Measurements from ENCODE around the gene FBN3.

The FBN3 gene

GRCh38 chr19:8069096-8069973, 80.1 kb downstream of the FBN3 start:
- no peak for TF ChIP-seq ZFX (IDR thresholded peaks at IDR 0.05; ENCODE audit: borderline replicate concordance)
- peak; percentile 78 for TF ChIP-seq CTCF (IDR thresholded peaks at IDR 0.05)
- no peak overlapping the region for H3K27ac ChIP-seq

GRCh38 chr19:8065875-8066261, 83.5 kb downstream of the FBN3 start:
- H3K27ac ChIP-seq = no peak overlapping the region
- no peak for TF ChIP-seq ZFX (IDR thresholded peaks at IDR 0.05; ENCODE audit: borderline replicate concordance)
- no peak for TF ChIP-seq CTCF (IDR thresholded peaks at IDR 0.05)

- TF ChIP-seq CTCF (IDR thresholded peaks at IDR 0.05) = no peak
- TF ChIP-seq ZFX (IDR thresholded peaks at IDR 0.05; ENCODE audit: borderline replicate concordance) = no peak
- H3K27ac ChIP-seq = no peak overlapping the region
Measured at GRCh38 chr19:8064911-8065874, 84.2 kb downstream of the FBN3 start.

DNA sequence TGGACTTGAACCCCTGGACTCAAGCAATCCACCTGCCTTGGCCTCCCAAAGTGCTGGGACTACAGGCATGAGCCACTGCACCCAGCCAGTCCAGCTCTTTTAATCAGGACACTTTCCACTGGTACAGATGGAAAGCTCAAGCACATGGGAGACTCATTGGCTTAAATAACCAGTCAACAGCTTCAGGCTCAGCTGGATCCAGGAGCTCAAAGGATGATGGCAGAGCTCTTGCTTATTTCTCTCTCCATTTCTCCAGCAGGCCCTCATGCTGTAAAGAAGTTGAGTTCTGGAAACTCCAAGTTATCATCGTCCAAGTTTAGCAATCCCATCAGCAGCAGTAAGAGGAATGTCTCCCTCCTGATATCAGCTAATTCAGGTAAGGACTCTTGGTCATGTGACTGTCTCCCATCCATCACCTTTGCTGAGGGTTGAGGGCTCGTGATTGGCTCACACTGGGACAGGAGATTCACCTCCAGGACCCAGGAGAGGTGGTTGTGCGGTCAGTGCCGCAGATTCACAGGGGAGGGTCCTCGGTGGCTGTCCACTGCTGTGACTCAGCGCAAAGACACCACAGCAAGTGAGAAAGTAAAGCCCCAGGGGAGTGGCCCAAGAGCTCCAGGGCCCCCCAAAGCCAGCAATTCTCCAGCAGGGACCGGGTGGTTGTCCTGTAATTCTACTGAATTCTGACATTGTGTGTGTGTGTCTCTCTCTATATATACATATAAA, 91.7 kb downstream of the FBN3 start:
- no peak for TF ChIP-seq ZFX (IDR thresholded peaks at IDR 0.05; ENCODE audit: borderline replicate concordance)
- no peak for TF ChIP-seq CTCF (IDR thresholded peaks at IDR 0.05)
- H3K27ac ChIP-seq = no peak overlapping the region

DNA sequence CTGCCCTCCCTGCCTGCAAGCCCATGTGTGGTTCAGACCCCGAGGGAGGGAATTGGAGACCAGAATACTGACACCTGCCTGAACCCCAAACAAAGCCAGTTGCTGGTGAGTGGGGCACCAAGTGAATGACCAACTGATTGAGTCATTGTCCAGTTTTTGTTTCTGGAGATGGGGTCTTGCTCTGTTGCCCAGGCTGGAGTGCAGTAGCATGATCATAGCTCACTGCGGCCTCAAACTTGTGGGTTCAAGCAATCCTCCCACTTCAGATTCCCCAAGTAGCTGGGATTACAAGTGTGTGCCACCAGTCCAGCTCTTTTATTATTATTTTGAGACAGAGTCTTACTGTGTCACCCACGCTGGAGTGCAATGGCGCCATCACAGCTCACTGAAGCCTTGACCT, 92.9 kb downstream of the FBN3 start:
- no peak overlapping the region for H3K27ac ChIP-seq
- TF ChIP-seq ZFX (IDR thresholded peaks at IDR 0.05; ENCODE audit: borderline replicate concordance) = no peak
- TF ChIP-seq CTCF (IDR thresholded peaks at IDR 0.05) = no peak

DNA sequence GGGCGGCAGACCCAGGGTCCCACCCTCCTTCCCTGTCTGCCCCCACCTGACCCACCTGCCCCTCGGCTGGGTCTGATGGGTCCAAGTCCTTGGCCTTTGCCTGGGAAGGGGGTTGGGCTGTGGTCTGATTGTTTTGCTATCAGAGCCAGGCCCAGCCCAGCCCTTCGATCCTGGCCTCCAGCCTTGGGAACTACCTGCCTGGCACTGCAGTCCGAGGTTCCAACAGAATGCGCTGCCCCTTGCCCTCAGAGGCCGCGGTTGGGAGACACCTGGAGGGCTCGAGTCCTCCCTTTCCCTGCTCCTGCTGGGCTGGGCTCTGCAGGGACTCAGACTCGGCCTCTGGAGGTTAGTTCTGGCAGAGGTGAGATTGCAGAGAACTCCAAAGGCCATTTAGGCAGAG, 95.2 kb downstream of the FBN3 start:
- TF ChIP-seq ZFX (IDR thresholded peaks at IDR 0.05; ENCODE audit: borderline replicate concordance) (no peak), CTCF (IDR thresholded peaks at IDR 0.05) (no peak)
- no peak overlapping the region for H3K27ac ChIP-seq
